Limb (tissue), 2 donors: ENCODE data around the gene PIGV.
A peak's percentile ranks its signal among the peaks of the same experiment; 100 is the strongest.
"Not testable (repeated sequence)": the region's sequence is repeated elsewhere in the genome, so short reads cannot be mapped to it uniquely, and the experiment has no call there.

ENCODE experiments used
- DNase-seq, 2 donors: peaks; one replicate each; pipeline ENCODE4 v3.0.0-alpha.2; 2016; ENCODE audit errors: extremely low spot score in 2 of 2

PIGV gene

GRCh38 chr1:26792924-26793323, 5.2 kb downstream of the PIGV start:
- DNase-seq, result no peak

- no peak for DNase-seq
Observed at GRCh38 chr1:26794391-26794790, 6.6 kb downstream of the PIGV start.

GRCh38 chr1:26797627-26798026, 9.9 kb downstream of the PIGV start:
- DNase-seq, result no peak

GRCh38 chr1:26799479-26800142, 11.9 kb downstream of the PIGV start:
- peak; percentile 50 to 81 for DNase-seq

- not testable (repeated sequence) for DNase-seq
Observed at GRCh38 chr1:26803932-26804331, 16.2 kb downstream of the PIGV start.

GRCh38 chr1:26810105-26810504, 22.4 kb downstream of the PIGV start:
- DNase-seq, result peak; percentile 56 to 65

GRCh38 chr1:26811057-26811456, 23.3 kb downstream of the PIGV start:
- no peak for DNase-seq

GRCh38 chr1:26811708-26812107, 24.0 kb downstream of the PIGV start:
- no peak for DNase-seq

GRCh38 chr1:26814377-26814776, 26.6 kb downstream of the PIGV start:
- no peak for DNase-seq

GRCh38 chr1:26814893-26815292, 27.1 kb downstream of the PIGV start:
- no peak for DNase-seq

- DNase-seq, result no peak
Observed at GRCh38 chr1:26820784-26821269, 33.1 kb downstream of the PIGV start.

GRCh38 chr1:26822737-26823395, 35.1 kb downstream of the PIGV start:
- DNase-seq, result no peak

- DNase-seq, result no peak
Observed at GRCh38 chr1:26824731-26825130, 37.0 kb downstream of the PIGV start.

- peak; percentile 54 to 88 for DNase-seq
Observed at GRCh38 chr1:26826261-26827105, 38.7 kb downstream of the PIGV start, which contains the start of gene ZDHHC18. Gene ZDHHC18 (plus strand): TSS chr1:26826688. CDS start chr1:26826805, 117 bp downstream.

- peak in 1 of 2 donors; percentile 41 for DNase-seq
Observed at GRCh38 chr1:26827106-26827604, 39.4 kb downstream of the PIGV start.

GRCh38 chr1:26827663-26828062, 39.9 kb downstream of the PIGV start:
- DNase-seq, result peak in 1 of 2 donors; percentile 49

GRCh38 chr1:26828411-26828991, 40.8 kb downstream of the PIGV start:
- DNase-seq, result no peak

- DNase-seq, result no peak
Observed at GRCh38 chr1:26829184-26829911, 41.6 kb downstream of the PIGV start.

GRCh38 chr1:26831059-26831458, 43.3 kb downstream of the PIGV start:
- DNase-seq, result no peak

- DNase-seq, result no peak
Observed at GRCh38 chr1:26831546-26832248, 43.9 kb downstream of the PIGV start.
